WERI-Rb-1 (cell line): ENCODE measurements around the gene PCSK5.

Source experiments
- DNase-seq: peaks from one replicate; pipeline ENCODE4 v3.0.0-alpha.2; 2020
- H3K27ac ChIP-seq: fragments of 250-450 bp; sonication (Bioruptor Pico); 2 replicates; pipeline ENCODE4 v1.5.1; 2020; ENCODE audit warnings: mild to moderate bottlenecking, moderate library complexity
- H3K27me3 ChIP-seq: fragments of 250-450 bp; sonication (Bioruptor Pico); 2 replicates; pipeline ENCODE4 v1.5.1; 2021; ENCODE audit warnings: mild to moderate bottlenecking, low read depth, moderate library complexity; ENCODE audit not compliant: insufficient read depth, severe bottlenecking
- H3K36me3 ChIP-seq: fragments of 250-450 bp; sonication (Bioruptor Pico); 2 replicates; pipeline ENCODE4 v1.5.1; 2020; ENCODE audit warnings: mild to moderate bottlenecking, moderate library complexity
- H3K4me3 ChIP-seq: 2 replicates; pipeline ENCODE4 v1.5.1; 2011; ENCODE audit warnings: low read depth, mild to moderate bottlenecking, control low read depth, low read length
- H3K9me3 ChIP-seq: fragments of 250-450 bp; sonication (Bioruptor Pico); 2 replicates; pipeline ENCODE4 v1.5.1; 2021; ENCODE audit warnings: mild to moderate bottlenecking, moderate library complexity; ENCODE audit not compliant: severe bottlenecking
- TF ChIP-seq, protein P1 (sequence below): IDR thresholded peaks from 2 replicates; pipeline ENCODE4 v1.5.1; 2011; ENCODE audit warnings: low read depth, mild to moderate bottlenecking, control low read depth, inconsistent platforms, low read length

Gene PCSK5

DNA sequence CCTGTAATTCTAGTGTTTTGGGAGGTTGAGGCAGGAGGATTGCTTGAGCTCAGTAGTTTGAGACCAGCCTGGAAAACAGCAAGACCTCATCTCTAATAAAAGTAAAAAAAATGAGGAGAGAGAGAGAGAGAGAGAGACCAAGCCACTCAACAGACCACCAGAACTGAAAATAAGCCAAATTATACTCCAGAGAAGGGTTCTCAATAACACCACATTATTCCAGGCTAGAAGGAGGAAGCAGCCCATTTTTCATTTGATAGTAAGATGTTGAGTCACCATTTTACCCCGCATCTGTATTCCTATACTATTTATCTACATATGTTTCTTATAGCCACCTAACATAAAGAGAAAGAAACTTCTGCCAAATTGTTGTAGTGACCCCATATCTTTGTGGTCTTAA, 134.8 kb downstream of the PCSK5 start:
- Histone ChIP-seq H3K4me3 (no peak overlapping the region), H3K27ac (no peak overlapping the region), H3K27me3 (no peaks in the 10 kb centered on the region), H3K36me3 (no peaks in the 10 kb centered on the region), H3K9me3 (no peaks in the 10 kb centered on the region)
- no peak for DNase-seq
- TF ChIP-seq, protein P1, sequence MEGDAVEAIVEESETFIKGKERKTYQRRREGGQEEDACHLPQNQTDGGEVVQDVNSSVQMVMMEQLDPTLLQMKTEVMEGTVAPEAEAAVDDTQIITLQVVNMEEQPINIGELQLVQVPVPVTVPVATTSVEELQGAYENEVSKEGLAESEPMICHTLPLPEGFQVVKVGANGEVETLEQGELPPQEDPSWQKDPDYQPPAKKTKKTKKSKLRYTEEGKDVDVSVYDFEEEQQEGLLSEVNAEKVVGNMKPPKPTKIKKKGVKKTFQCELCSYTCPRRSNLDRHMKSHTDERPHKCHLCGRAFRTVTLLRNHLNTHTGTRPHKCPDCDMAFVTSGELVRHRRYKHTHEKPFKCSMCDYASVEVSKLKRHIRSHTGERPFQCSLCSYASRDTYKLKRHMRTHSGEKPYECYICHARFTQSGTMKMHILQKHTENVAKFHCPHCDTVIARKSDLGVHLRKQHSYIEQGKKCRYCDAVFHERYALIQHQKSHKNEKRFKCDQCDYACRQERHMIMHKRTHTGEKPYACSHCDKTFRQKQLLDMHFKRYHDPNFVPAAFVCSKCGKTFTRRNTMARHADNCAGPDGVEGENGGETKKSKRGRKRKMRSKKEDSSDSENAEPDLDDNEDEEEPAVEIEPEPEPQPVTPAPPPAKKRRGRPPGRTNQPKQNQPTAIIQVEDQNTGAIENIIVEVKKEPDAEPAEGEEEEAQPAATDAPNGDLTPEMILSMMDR = no peak

DNA sequence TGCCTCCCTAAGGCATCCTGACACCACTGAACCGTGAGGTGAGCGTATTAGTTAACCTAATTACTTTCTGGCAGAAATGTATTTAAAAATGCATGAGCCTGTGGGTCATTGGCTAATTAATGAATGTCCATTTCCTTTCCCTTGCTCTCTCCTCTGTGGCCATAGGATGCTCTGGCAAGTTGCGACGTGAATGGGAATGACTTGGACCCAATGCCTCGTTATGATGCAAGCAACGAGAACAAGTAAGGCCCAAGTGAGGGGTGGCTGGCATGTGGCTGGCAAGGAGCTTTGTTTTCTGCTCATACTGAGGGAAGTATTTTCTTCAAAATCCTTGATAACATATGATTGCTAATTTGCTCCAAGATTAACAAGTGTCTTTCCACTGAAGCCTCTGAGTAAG, 136.3 kb downstream of the PCSK5 start:
- no peak overlapping the region for H3K27ac ChIP-seq
- DNase-seq = no peak
- no peaks in the 10 kb centered on the region for H3K9me3 ChIP-seq
- TF ChIP-seq, protein P1 = no peak
- H3K27me3 ChIP-seq = no peaks in the 10 kb centered on the region
- H3K36me3 ChIP-seq = no peaks in the 10 kb centered on the region
- H3K4me3 ChIP-seq = no peak overlapping the region

DNA sequence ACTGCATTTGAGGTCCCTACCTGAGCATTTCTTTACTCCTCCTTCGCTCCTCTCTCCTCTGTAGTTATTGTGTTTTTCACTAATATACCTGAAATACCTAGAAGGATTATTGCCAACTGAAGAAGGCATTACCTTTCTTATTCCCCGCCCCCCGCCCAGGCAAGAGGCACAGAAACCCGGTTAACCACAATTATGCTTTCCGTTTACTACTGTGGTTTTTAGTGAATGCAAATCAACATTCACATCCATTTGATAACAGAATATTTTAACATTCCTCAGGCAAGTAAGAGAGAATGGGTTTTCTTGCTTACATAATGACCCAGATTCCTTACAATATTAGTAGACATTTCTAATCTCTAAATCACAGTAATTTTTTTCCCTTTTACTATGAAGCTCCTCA, 136.9 kb downstream of the PCSK5 start:
- no peak for DNase-seq
- no peak overlapping the region for H3K27ac ChIP-seq
- H3K4me3 ChIP-seq = no peak overlapping the region

DNA sequence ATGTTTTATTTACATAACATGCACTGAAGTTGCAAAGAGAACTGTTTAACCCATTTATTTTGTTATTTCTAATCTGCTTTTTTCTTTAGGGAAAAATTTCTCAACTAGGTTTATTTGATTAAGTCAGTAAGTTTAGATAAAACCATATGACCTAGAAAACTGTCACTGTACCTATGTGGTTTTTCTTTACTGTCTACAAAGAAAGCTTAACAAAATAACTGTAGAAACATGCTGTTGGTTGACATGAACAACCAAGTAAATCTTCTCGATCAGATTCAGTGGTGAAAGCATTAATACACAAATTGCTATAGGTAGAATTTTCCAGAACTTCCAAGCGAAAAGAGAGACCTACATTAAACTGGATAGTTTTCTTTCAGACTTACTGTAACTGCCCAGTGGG, 137.4 kb downstream of the PCSK5 start:
- H3K27me3 ChIP-seq = no peaks in the 10 kb centered on the region
- H3K27ac ChIP-seq = no peak overlapping the region
- no peaks in the 10 kb centered on the region for H3K36me3 ChIP-seq
- TF ChIP-seq, protein P1 = no peak
- no peaks in the 10 kb centered on the region for H3K9me3 ChIP-seq
- H3K4me3 ChIP-seq = no peak overlapping the region
- no peak for DNase-seq

More for the DNA sequence above, 136.9 kb downstream of the PCSK5 start:
- TF ChIP-seq, protein P1 = no peak
- H3K27me3 ChIP-seq = no peaks in the 10 kb centered on the region
- no peaks in the 10 kb centered on the region for H3K9me3 ChIP-seq
- no peaks in the 10 kb centered on the region for H3K36me3 ChIP-seq

DNA sequence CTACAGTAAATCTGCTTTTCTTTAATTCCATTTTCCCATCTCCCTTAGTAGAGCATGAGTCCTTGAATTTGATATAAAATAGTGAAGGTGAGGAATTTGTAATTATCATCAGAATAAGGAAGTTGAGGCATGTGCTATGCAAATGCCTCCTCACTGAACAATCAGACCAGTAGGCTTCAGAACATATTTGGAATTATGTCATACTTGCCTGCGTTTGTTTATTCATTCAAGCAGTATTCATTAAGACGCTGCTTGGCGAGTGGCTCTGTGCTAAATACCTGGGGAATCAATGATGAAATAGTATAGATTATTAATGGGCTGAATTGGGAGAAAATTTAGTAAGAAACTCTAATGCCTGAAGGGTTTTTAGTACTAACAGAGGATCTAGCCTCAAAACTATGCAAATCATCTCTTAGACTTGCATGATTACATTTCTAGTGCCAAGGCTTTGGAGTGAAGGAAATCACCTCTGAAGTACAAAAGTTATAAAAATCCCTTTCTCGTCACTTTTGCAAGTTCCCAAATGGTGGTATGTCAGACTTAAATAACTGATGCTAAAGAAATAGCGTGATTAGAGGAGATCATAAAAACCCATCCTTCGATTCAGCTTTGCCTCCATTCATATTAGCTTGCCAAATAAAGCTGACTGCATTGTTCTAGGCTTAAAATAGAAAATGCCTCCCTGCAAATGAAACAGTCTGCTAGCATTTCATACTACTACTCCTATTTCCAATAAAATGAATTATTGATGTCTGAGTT, 141.7 kb downstream of the PCSK5 start:
- Histone ChIP-seq H3K4me3 (no peak overlapping the region), H3K9me3 (no peaks in the 10 kb centered on the region), H3K36me3 (no peaks in the 10 kb centered on the region), H3K27me3 (no peaks in the 10 kb centered on the region), H3K27ac (no peak overlapping the region)
- no peak for DNase-seq
- TF ChIP-seq, protein P1 = no peak

DNA sequence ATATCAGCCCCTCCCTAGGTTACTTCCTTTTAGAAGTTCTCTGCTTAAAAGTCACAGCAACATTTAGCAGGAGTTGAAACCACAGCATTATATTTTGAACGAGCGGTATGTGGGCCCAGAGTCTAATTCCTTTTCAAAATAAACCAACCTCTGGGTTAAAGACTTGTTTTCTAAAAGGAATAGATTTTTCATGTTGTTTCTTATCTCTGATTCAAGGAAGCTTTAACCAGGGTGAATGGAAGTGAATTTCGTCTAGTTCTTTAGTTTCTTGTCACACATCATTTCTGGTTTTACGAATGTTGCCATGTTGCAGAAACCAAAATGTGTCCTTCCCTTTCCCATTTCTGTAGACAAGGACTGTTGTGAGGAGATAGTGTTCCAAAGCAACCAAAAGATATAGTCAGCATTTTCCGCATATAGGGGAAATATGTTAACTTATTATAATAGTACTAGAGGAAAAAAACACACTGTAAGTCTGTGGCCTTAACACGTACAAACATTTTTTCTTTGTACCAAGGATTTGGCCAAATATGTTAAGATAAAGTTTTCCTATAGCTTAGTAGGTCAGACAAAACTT, 142.4 kb downstream of the PCSK5 start:
- H3K4me3 ChIP-seq = no peak overlapping the region
- TF ChIP-seq, protein P1 = no peak
- no peak overlapping the region for H3K27ac ChIP-seq
- no peaks in the 10 kb centered on the region for H3K36me3 ChIP-seq
- no peak for DNase-seq
- H3K9me3 ChIP-seq = no peaks in the 10 kb centered on the region
- no peaks in the 10 kb centered on the region for H3K27me3 ChIP-seq
